MCF 10A (cell line): ENCODE measurements around the gene GLB1L2. TPM values are rescaled to one million over a fixed set of nuclear protein-coding genes. Genes with fewer than 3 reads are reported as not detected.

ENCODE experiments used
- BruUV-seq: library from RNA; stranded (reverse); fragments of 400-500 nt; replicated peaks from 2 replicates; lab custom pipeline; 2021; lab: Mats Ljungman, UMichigan
- CTCF ChIA-PET: fragments of 300-600 bp; sonication (Branson Sonifier 250); formaldehyde crosslinking; extraction: SDS; loops from one replicate; lab custom pipeline; 2021; ENCODE audit warnings: antibody characterized with exemption, inconsistent platforms; lab: Yijun Ruan, JAX
- POLR2A ChIA-PET: fragments of 300-600, 350-650 bp; sonication (Branson Sonifier 250); formaldehyde crosslinking; extraction: SDS; loops from one replicate; lab custom pipeline; 2020; ENCODE audit warnings: antibody characterized with exemption, inconsistent platforms; lab: Yijun Ruan, JAX
- DNase-seq: peaks from one replicate; pipeline ENCODE4 v3.0.0-alpha.2; 2018; ENCODE audit not compliant: unreplicated experiment
- H3K27ac Mint-ChIP-seq: one replicate; pipeline ENCODE4 v1.8.0; 2022; ENCODE audit warnings: mild to moderate bottlenecking, low read depth, mixed read lengths; ENCODE audit not compliant: unreplicated experiment
- H3K27me3 Mint-ChIP-seq: one replicate; pipeline ENCODE4 v1.8.0; 2022; ENCODE audit warnings: mixed read lengths; ENCODE audit not compliant: insufficient read depth, unreplicated experiment
- H3K36me3 Mint-ChIP-seq: one replicate; pipeline ENCODE4 v1.8.0; 2022; ENCODE audit warnings: mild to moderate bottlenecking, moderate library complexity, mixed read lengths; ENCODE audit not compliant: insufficient read depth, unreplicated experiment
- H3K4me1 Mint-ChIP-seq: one replicate; pipeline ENCODE4 v1.8.0; 2022; ENCODE audit warnings: mixed read lengths; ENCODE audit not compliant: insufficient read depth, unreplicated experiment
- H3K4me3 Mint-ChIP-seq: one replicate; pipeline ENCODE4 v1.8.0; 2022; ENCODE audit warnings: mild to moderate bottlenecking, moderate library complexity, mixed read lengths; ENCODE audit not compliant: unreplicated experiment
- H3K9me3 Mint-ChIP-seq: one replicate; pipeline ENCODE4 v1.8.0; 2022; ENCODE audit warnings: mixed read lengths; ENCODE audit not compliant: unreplicated experiment
- CTCF ChIP-seq: fragments of 200-600 bp; IDR thresholded peaks from one replicate; pipeline ENCODE4 v1.8.0; 2022; ENCODE audit warnings: antibody characterized with exemption, mild to moderate bottlenecking; ENCODE audit not compliant: unreplicated experiment
- intact Hi-C: fragments of 100-400 bp; cut with micrococcal nuclease; formaldehyde crosslinking; loops from 2 replicates; pipeline ENCODE4 v1.14.1; 2022
- total RNA-seq: library from RNA; stranded (reverse); gene quantifications from 2 replicates; pipeline ENCODE4 v1.2.3, GENCODE V29; 2022

Gene GLB1L2
- total RNA-seq, 1 experiment from 2014 or later = 17.0 TPM

GRCh38 chr11:134416726-134417125, 84.9 kb downstream of the GLB1L2 start:
- H3K4me3 Mint-ChIP-seq = no peak overlapping the region

GRCh38 chr11:134417871-134418840, 86.4 kb downstream of the GLB1L2 start:
- ChIA-PET CTCF (no interaction called here), POLR2A (no interaction called here)
- no peaks in the 10 kb centered on the region for H3K36me3 Mint-ChIP-seq
- no peak for TF ChIP-seq CTCF
- no peaks in the 10 kb centered on the region for H3K4me1 Mint-ChIP-seq
- H3K27me3 Mint-ChIP-seq = peaks cover 33% of the 10 kb centered on the region
- no peak overlapping the region for H3K27ac Mint-ChIP-seq
- DNase-seq = peak; percentile 39
- no TSS peak for BruUV-seq
- H3K9me3 Mint-ChIP-seq = no peaks in the 10 kb centered on the region
- H3K4me3 Mint-ChIP-seq = no peak overlapping the region
- intact Hi-C loops = no loop called here

More at GRCh38 chr11:134416726-134417125, 84.9 kb downstream of the GLB1L2 start:
- Mint-ChIP-seq H3K27me3 (peaks cover 35% of the 10 kb centered on the region), H3K36me3 (no peaks in the 10 kb centered on the region), H3K9me3 (no peaks in the 10 kb centered on the region), H3K4me1 (no peaks in the 10 kb centered on the region), H3K27ac (no peak overlapping the region)
- no TSS peak for BruUV-seq
- no peak for DNase-seq
- TF ChIP-seq CTCF = no peak
- POLR2A ChIA-PET = no interaction called here
- intact Hi-C loops = no loop called here
- CTCF ChIA-PET = interaction anchor here (1.0 to 1.1 kb wide), 2 partner anchors 42 to 657 kb away, joined by 3 read pairs; no protein-coding TSS in a partner anchor

- intact Hi-C loops = no loop called here
- no peaks in the 10 kb centered on the region for H3K27me3 Mint-ChIP-seq
- TF ChIP-seq CTCF = no peak
- H3K9me3 Mint-ChIP-seq = peaks cover 7% of the 10 kb centered on the region
- H3K27ac Mint-ChIP-seq = no peak overlapping the region
- ChIA-PET POLR2A (no interaction called here), CTCF (no interaction called here)
- no peaks in the 10 kb centered on the region for H3K4me1 Mint-ChIP-seq
- H3K36me3 Mint-ChIP-seq = no peaks in the 10 kb centered on the region
- no peak overlapping the region for H3K4me3 Mint-ChIP-seq
- no peak for DNase-seq
- no TSS peak for BruUV-seq
Measured at GRCh38 chr11:134423106-134423505, 91.3 kb downstream of the GLB1L2 start.

- H3K27me3 Mint-ChIP-seq = no peaks in the 10 kb centered on the region
- BruUV-seq = no TSS peak
- peaks cover 7% of the 10 kb centered on the region for H3K9me3 Mint-ChIP-seq
- intact Hi-C loops = no loop called here
- no peaks in the 10 kb centered on the region for H3K4me1 Mint-ChIP-seq
- H3K27ac Mint-ChIP-seq = no peak overlapping the region
- POLR2A ChIA-PET = no interaction called here
- no peaks in the 10 kb centered on the region for H3K36me3 Mint-ChIP-seq
- no peak for TF ChIP-seq CTCF
- no peak for DNase-seq
- no peak overlapping the region for H3K4me3 Mint-ChIP-seq
- CTCF ChIA-PET = no interaction called here
Measured at GRCh38 chr11:134425413-134425812, 93.6 kb downstream of the GLB1L2 start.

Other genes starting within 250 kb of the GLB1L2 start
- gene NCAPD3, start 108.0 kb upstream of the GLB1L2 start, total RNA-seq = 19.3 and 26.7 TPM in 2 replicates
- 45.2 and 47.9 TPM in 2 replicates for gene VPS26B, start 107.3 kb upstream of the GLB1L2 start, total RNA-seq
- gene THYN1, start 78.6 kb upstream of the GLB1L2 start, total RNA-seq = 33.4 and 34.8 TPM in 2 replicates
- gene ACAD8, start 78.4 kb upstream of the GLB1L2 start, total RNA-seq = 18.9 and 20.1 TPM in 2 replicates
- gene GLB1L3, start 55.6 kb upstream of the GLB1L2 start, total RNA-seq = not detected in 2 replicates
- gene B3GAT1, start 80.3 kb downstream of the GLB1L2 start, total RNA-seq = not detected in 2 replicates